Testis (tissue), 2 donors: Measurements from ENCODE around the gene CERS4.

ENCODE experiments used
- CTCF ChIP-seq, 3 experiments: fragments of 450-650 bp in 2 of 3; fragments of 200-600 bp in 1 of 3; sonication (generic) in 1 of 3; IDR thresholded peaks; one replicate each; pipeline ENCODE4 v1.5.1; 2016 to 2019; ENCODE audit warnings: antibody characterized with exemption in 3 of 3, mild to moderate bottlenecking in 2 of 3, moderate library complexity in 1 of 3
- POLR2A ChIP-seq: fragments of 450-650 bp; IDR thresholded peaks from one replicate; pipeline ENCODE4 v1.6.1; 2017; ENCODE audit warnings: antibody characterized with exemption, mild to moderate bottlenecking, moderate library complexity

DNA sequence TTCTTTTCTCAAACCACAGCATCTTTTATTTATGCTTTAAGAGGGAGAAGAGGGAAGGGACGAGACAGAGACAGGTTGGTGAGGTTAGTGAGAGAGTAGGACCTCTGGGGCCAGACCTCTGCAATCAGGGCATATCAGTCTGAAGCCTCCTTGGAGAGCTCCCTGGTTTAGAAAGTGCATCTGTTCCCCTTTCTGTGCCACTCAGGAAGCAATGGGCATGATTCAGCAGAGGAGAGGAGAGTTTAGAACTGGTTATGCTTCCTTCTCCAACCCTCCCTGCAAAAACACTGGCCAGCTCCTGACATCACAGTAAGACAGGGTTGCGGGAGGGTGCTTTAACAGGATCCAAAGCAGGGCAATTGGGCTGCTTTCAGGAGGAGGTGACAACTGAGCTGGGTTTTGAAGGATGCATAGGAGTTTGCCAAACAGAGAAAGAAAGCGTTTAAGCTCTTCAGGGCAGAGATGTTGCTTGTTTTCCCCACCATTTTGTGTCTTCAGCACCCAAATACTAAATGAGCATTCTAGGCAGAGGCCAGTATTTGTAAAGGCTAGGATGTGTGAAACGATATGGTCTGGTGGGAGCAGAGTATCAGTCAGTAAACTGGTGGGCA is 33.1 kb downstream of the CERS4 start:
- TF ChIP-seq CTCF (IDR thresholded peaks at IDR 0.05) (no peak), POLR2A (no peak)
